Rectal smooth muscle tissue (tissue), 1 donor: ENCODE results near the gene RAB3GAP2.
"Not testable (repeated sequence)": the region's sequence is repeated elsewhere in the genome, so short reads cannot be mapped to it uniquely, and the experiment has no call there.

Experiments
- H3K27ac ChIP-seq: one replicate; pipeline ENCODE4 v1.7.0; 2013; ENCODE audit warnings: low read depth, low read length, inconsistent platforms
- H3K27me3 ChIP-seq: one replicate; pipeline ENCODE4 v1.7.0; 2013; ENCODE audit warnings: low read length; ENCODE audit not compliant: control insufficient read depth, insufficient read depth
- H3K36me3 ChIP-seq: one replicate; pipeline ENCODE4 v1.7.0; 2013; ENCODE audit warnings: low read length; ENCODE audit not compliant: control insufficient read depth, insufficient read depth
- H3K4me1 ChIP-seq: one replicate; pipeline ENCODE4 v1.7.0; 2013; ENCODE audit warnings: low read length; ENCODE audit not compliant: control insufficient read depth, insufficient read depth
- H3K4me3 ChIP-seq: one replicate; pipeline ENCODE4 v1.7.0; 2013; ENCODE audit warnings: low read length
- H3K9ac ChIP-seq: one replicate; pipeline ENCODE4 v1.7.0; 2013; ENCODE audit warnings: low read length

RAB3GAP2 gene

DNA sequence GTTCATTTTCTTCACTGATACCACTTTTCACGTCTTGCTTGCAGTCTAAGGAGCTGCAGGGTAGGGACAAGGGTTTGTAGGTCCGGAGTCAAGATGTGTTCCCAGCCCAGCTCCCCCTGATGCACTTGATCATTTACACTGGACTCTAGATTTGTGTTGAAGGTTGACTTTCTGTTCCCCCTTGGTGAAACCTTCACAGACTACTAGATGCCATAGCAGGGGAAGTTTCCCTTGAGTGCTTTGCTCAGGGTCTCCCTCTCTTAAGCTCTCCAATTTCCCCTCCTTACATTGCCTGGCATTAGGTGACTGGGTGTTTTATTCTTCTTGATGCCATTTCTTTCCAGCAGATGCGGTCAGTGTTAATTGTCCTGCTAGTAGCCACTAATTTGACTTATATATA is 8.0 kb upstream of the RAB3GAP2 start:
- no peaks in the 10 kb centered on the region for H3K4me1 ChIP-seq
- H3K27me3 ChIP-seq: no peaks in the 10 kb centered on the region
- no peak overlapping the region for H3K4me3 ChIP-seq
- H3K36me3 ChIP-seq: no peaks in the 10 kb centered on the region
- no peak overlapping the region for H3K9ac ChIP-seq
- H3K27ac ChIP-seq: no peak overlapping the region

DNA sequence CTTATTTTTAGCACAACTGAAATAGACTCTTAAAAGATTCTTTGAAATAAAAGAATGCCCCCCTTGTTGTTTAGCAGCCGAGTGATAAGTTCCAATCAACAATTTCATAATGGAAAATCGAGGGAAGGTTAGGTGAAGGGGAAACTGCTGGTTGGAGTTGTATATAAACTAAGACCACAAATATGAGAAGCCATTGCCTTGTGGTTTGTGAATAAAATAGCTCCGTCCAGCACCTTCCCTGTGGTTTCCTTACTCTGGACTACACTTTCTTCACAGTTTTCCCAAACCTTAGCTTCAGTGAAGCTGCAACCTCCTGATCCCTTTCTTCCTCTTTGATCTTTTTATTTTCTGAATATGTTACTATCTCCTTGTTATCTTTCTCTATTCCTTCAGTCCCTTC is 6.7 kb upstream of the RAB3GAP2 start:
- no peaks in the 10 kb centered on the region for H3K36me3 ChIP-seq
- H3K27ac ChIP-seq: no peak overlapping the region
- no peak overlapping the region for H3K9ac ChIP-seq

GRCh38 chr1:220275430-220275829 is 3.2 kb upstream of the RAB3GAP2 start:
- Histone ChIP-seq H3K9ac (no peak overlapping the region), H3K36me3 (no peaks in the 10 kb centered on the region), H3K27me3 (no peaks in the 10 kb centered on the region), H3K4me3 (no peak overlapping the region), H3K4me1 (peaks cover 9% of the 10 kb centered on the region), H3K27ac (no peak overlapping the region)

More for the DNA sequence above, 6.7 kb upstream of the RAB3GAP2 start:
- Histone ChIP-seq H3K27me3 (no peaks in the 10 kb centered on the region), H3K4me3 (no peak overlapping the region), H3K4me1 (no peaks in the 10 kb centered on the region)

DNA sequence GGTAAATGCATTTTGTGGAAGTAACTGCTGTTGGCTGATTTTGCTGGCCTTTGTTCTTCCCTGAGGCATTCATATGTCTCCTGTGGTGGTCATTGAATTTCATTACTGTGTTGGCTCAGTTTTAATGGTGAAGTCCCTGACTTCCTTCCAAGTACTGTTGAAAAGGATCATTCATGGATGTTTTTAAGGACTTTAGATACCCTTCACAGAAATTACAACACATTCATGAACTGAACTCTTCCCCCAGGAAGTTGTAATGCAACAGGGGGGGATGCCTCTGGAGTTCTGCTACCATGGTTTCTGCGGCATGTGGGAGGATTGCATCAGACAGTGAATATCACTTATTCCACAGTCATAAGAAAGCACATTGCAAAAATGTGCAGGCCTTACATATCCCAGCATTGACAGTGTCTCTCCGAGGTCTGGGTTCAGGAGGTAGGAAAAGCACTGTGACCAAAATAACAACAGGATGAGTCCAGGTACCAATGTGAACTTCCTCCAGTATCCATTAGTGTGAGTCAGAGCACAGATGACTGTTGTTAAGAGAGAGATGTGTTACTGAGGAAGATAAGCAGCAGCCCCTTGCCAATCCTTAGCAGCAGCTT is 2.1 kb upstream of the RAB3GAP2 start:
- Histone ChIP-seq H3K27ac (no peak overlapping the region), H3K4me3 (no peak overlapping the region), H3K4me1 (peaks cover 12% of the 10 kb centered on the region), H3K9ac (no peak overlapping the region), H3K27me3 (no peaks in the 10 kb centered on the region), H3K36me3 (no peaks in the 10 kb centered on the region)

- Histone ChIP-seq H3K4me1 (peaks cover 12% of the 10 kb centered on the region), H3K4me3 (peak overlapping the region; percentile 92)
These were observed 513 bp upstream of the RAB3GAP2 start for GRCh38 chr1:220272841-220273090.

DNA sequence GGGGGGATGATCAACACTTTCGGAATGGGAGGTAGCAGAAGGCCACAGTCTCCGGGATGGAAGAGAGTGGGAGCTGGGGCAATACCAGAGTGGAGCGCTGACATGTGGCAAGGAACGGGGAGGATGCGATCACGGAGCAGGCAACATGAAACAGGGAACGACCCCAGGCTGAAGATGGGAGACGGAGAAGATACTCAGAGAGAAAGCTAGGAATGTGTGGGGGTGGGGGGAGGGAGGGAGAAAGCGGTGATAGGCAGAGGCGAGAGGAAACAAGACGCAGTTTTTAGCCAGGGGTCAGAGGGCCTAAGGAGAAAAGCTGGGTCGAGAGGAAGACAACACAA is 577 bp downstream of the RAB3GAP2 start:
- H3K9ac ChIP-seq: peak overlapping the region; percentile 95
- no peaks in the 10 kb centered on the region for H3K36me3 ChIP-seq
- peak overlapping the region; percentile 92 for H3K4me3 ChIP-seq
- H3K4me1 ChIP-seq: peaks cover 12% of the 10 kb centered on the region
- peak overlapping the region; percentile 85 for H3K27ac ChIP-seq
- no peaks in the 10 kb centered on the region for H3K27me3 ChIP-seq

More at GRCh38 chr1:220272841-220273090, 513 bp upstream of the RAB3GAP2 start:
- no peak overlapping the region for H3K9ac ChIP-seq
- no peaks in the 10 kb centered on the region for H3K36me3 ChIP-seq
- no peaks in the 10 kb centered on the region for H3K27me3 ChIP-seq
- peak overlapping the region; percentile 61 for H3K27ac ChIP-seq

DNA sequence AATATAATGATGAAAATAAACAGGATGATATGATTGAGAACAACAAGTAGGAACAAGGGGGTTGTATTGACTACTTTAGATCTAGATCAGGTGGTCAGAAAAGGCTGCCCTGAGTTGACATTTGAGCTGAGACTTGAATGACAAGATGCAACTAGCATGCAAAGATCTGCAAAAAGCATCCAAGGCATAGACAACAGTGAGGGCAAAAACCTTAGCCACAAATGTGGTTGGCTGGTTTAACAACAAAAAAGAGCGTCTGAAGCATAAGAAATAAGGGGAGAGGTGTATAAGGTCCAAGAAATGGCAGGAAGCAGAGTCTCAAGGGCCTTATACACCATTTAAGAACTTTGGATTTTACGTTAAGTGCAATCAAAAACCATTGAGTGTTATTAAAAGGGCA is 3.2 kb downstream of the RAB3GAP2 start:
- H3K4me1 ChIP-seq: peaks cover 12% of the 10 kb centered on the region
- no peaks in the 10 kb centered on the region for H3K36me3 ChIP-seq
- H3K4me3 ChIP-seq: no peak overlapping the region
- no peak overlapping the region for H3K9ac ChIP-seq
- H3K27me3 ChIP-seq: no peaks in the 10 kb centered on the region
- no peak overlapping the region for H3K27ac ChIP-seq

GRCh38 chr1:220267630-220268029 is 4.6 kb downstream of the RAB3GAP2 start:
- Histone ChIP-seq H3K4me1 (peaks cover 12% of the 10 kb centered on the region), H3K27ac (no peak overlapping the region), H3K27me3 (no peaks in the 10 kb centered on the region), H3K36me3 (no peaks in the 10 kb centered on the region), H3K9ac (no peak overlapping the region), H3K4me3 (no peak overlapping the region)

DNA sequence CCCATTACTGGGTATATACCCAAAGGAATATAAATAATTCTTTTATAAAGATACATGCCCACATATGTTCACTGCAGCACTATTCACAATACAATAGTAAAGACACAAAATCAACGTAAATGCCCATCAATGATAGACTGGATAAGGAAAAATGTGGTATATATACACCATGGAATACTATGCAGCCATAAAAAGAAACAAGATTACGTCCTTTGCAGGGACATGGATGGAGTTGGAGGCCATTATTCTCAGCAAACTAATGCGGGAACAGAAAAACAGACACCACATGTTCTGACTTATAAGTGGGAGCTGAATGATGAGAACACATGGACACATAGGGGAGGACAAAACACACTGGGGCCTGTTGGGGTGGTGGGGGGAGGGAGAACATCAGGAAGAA is 12.0 kb downstream of the RAB3GAP2 start:
- not testable (repeated sequence) for H3K36me3 ChIP-seq, H3K27ac ChIP-seq, H3K27me3 ChIP-seq, H3K4me3 ChIP-seq, H3K4me1 ChIP-seq, H3K9ac ChIP-seq

GRCh38 chr1:220259756-220260155 is 12.5 kb downstream of the RAB3GAP2 start:
- not testable (repeated sequence) for H3K4me3 ChIP-seq, H3K27me3 ChIP-seq, H3K27ac ChIP-seq, H3K36me3 ChIP-seq, H3K4me1 ChIP-seq, H3K9ac ChIP-seq

DNA sequence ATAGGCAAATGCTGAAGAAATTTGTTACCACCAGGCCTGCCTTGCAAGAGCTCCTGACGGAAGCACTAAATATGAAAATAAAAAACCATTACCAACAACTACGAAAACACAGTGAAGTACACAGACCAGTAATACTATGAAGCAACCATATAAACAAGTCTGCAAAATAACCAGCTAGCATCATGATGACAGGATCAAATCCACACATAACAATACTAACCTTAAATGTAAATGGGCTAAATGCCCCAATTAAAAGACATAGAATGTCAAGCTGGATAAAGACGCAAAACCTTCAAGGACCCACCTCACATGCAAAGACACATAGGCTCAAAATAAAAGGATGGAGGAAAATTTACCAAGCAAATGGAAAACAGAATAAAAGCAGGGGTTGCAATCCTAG is 16.1 kb downstream of the RAB3GAP2 start:
- not testable (repeated sequence) for H3K4me3 ChIP-seq, H3K27me3 ChIP-seq, H3K27ac ChIP-seq, H3K9ac ChIP-seq, H3K36me3 ChIP-seq, H3K4me1 ChIP-seq

- Histone ChIP-seq H3K27me3 (no peaks in the 10 kb centered on the region), H3K4me1 (no peaks in the 10 kb centered on the region), H3K4me3 (no peak overlapping the region), H3K9ac (no peak overlapping the region), H3K36me3 (no peaks in the 10 kb centered on the region), H3K27ac (no peak overlapping the region)
These were observed 17.0 kb downstream of the RAB3GAP2 start for GRCh38 chr1:220255204-220255603.

DNA sequence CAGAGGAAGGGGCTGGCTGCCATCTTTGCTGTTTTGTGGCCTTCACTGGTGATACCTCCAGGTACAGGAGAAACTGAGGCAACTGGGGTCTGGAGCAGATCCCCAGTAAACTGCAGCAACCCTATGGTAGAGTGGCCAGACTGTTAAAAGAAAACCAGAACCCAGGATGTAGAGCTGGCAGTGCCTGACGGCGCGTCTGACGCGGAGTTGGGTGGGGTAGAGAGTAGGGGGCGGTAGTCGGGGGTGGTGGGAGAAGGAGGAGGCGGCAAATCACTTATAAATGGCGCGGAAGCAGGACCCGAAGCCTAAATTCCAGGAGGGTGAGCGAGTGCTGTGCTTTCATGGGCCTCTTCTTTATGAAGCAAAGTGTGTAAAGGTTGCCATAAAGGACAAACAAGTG is 19.0 kb downstream of the RAB3GAP2 start:
- H3K27me3 ChIP-seq, H3K27ac ChIP-seq, H3K36me3 ChIP-seq, H3K9ac ChIP-seq, H3K4me1 ChIP-seq, H3K4me3 ChIP-seq: not testable (repeated sequence)
